Renal cortical epithelial cell (primary cell): ENCODE results near the gene LRIT1. TPM values are rescaled to one million over a fixed set of nuclear protein-coding genes. Genes with fewer than 3 reads are reported as not detected.
"Not testable (repeated sequence)": the region's sequence is repeated elsewhere in the genome, so short reads cannot be mapped to it uniquely, and the experiment has no call there.

Experiments used
- DNase-seq: peaks from one replicate; pipeline ENCODE4 v3.0.0-alpha.2; 2011; ENCODE audit warnings: low read depth
- total RNA-seq: library from RNA; depleted of rRNA; stranded (reverse); fragments of >200 nt; gene quantifications from 2 replicates; pipeline ENCODE4 v1.2.3, GENCODE V29; 2014

The LRIT1 gene, protein sequence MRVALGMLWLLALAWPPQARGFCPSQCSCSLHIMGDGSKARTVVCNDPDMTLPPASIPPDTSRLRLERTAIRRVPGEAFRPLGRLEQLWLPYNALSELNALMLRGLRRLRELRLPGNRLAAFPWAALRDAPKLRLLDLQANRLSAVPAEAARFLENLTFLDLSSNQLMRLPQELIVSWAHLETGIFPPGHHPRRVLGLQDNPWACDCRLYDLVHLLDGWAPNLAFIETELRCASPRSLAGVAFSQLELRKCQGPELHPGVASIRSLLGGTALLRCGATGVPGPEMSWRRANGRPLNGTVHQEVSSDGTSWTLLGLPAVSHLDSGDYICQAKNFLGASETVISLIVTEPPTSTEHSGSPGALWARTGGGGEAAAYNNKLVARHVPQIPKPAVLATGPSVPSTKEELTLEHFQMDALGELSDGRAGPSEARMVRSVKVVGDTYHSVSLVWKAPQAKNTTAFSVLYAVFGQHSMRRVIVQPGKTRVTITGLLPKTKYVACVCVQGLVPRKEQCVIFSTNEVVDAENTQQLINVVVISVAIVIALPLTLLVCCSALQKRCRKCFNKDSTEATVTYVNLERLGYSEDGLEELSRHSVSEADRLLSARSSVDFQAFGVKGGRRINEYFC
- total RNA-seq: not detected in 2 replicates

DNA sequence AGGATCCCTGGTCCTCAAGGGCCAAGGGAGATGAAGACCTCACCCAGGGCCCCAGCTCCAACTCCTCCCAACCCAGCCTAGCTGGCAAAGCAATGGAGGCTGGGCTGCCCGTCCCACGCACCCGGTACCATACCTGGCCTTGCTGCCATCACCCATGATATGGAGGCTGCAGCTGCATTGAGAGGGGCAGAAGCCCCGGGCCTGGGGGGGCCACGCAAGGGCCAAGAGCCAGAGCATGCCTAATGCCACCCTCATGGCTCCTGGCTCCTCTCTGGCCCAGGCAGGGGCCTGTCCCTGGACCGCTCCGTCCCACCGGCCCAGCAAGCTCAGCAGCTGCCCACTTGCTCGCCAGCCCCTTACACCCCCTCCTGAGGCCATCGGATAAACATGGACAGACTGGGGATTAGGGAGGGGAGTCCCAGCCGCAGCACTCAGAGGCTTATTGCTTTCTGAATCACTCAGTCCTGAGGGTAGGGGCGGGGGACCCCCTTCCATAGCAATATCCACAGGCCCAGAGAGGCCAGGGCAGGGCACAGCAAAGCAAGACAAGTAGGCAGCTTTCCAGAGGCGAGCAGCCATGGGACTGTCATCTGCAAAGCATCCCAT is at the start of gene LRIT1:
TSS of gene LRIT1 (minus strand) at position 362 of the 606 bp plus-strand sequence. CDS start at position 255, 107 bp downstream.
- no peak for DNase-seq

DNA sequence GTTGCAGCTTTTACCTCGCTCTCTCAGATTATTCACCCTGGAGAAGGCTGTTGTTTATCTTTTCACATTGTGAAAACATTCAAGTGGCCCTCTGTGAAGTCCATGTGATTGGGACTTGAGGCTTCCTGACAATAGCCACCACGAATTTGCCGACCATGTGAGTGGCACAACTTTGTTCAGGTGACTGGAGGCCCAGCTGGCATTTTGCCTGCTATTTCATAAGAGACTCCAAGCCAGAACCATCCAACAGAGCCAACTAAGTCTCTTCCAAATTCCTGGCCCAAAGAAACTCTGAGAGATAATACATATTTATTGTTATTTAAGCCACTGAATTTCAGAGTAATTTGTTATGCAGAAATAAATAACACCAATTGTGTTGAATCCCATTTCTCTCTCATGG is 48.9 kb upstream of the LRIT1 start:
- no peak for DNase-seq

DNA sequence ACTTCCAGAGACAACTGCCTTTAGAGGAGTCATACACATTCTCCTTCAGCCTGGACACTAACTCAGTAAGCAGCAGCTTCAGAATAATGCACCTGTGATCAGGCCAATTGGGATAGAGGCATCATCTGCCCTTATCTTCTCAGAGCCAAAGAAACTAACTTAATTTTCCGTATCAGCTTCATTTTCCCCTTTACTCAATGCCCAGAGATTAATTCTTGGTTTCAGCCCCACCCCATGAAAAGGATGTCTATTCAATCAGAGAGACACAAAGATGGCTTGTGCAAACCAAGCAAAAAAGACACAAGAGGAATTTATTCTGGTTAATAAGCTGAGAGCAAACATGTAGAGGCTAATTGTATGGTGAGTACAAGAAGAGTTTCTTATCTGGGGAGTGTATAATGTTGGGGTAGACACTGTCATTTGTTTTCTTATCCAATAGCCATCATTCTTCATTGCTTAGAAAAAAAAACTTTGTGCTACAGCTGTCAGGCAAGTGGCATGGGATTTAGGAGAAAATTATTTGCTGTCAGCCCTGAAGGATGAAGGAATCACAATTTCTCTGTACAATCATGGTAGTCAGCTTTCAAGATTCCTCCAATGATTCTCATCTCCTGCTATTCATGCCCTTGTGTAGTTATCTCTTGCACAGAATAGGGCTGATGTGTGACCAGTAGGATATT is 48.3 kb upstream of the LRIT1 start:
- no peak for DNase-seq

DNA sequence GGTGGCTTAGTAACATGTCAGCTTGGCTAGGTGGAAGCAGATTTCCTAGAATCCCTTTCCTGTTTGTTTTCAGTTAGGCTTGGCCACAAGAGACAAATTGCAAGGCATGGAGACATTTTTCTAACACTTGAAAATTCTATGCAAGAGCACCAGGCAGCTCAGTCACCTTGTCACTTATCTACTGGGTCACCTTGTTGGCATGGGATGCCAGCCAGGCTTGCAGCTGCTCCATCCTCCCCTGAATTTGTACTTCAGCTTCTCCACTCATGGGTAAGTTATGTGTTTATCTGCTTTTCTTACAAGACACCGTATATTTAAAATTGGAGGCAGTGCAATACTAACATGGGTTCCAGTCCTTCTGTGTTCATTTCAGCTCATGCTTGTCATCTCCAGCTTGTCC is 46.8 kb upstream of the LRIT1 start:
- no peak for DNase-seq

DNA sequence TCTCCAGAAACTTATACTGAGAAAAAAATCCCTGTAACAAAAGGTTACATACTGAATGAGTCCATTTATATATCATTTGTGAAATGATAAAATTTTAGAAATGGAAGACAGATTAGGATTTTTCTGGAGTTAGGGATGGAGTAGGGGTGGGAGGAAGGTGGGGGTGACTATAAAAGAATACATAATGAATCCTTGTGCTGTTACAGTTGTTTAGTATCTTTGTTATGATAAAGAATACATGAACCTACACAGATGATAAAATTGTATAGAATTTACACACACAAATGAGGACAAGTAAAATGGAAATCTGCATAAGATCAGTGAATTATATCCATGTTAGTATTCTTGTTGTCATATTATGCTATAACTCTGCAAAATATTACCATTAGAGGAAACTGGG is 45.3 kb upstream of the LRIT1 start:
- DNase-seq: no peak

DNA sequence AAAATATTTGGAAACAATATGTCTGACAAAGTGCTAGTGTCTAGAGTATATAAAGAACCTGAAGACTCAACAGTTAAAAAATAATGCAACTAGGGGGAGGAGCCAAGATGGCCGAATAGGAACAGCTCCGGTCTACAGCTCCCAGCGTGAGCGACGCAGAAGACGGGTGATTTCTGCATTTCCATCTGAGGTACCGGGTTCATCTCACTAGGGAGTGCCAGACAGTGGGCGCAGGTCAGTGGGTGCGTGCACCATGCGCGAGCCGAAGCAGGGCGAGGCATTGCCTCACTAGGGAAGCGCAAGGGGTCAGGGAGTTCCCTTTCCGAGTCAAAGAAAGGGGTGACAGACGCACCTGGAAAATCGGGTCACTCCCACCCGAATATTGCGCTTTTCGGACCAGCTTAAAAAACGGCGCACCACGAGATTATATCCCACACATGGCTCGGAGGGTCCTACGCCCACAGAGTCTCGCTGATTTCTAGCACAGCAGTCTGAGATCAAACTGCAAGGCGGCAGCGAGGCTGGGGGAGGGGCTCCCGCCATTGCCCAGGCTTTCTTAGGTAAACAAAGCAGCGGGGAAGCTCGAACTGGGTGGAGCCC is 38.6 kb upstream of the LRIT1 start:
- DNase-seq: not testable (repeated sequence)

DNA sequence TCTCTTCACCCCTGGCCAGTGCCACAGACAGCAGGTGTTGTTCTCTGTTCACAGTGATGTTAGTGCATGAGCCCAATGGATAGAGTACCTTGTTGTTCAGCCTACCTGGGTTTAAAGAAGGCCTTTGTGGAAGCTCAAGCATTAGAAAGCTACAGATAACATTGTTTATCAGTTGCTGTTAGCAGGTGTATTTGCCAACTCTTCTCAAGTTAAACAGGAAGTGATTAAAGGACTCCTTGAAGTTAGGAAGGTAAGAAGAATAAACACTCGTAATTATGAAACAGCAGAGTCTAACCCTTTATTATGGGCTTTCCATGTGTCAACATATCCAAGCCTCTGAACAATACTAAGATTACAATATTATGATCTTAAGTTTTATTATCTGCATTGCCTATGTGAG is 29.4 kb upstream of the LRIT1 start:
- DNase-seq: no peak

DNA sequence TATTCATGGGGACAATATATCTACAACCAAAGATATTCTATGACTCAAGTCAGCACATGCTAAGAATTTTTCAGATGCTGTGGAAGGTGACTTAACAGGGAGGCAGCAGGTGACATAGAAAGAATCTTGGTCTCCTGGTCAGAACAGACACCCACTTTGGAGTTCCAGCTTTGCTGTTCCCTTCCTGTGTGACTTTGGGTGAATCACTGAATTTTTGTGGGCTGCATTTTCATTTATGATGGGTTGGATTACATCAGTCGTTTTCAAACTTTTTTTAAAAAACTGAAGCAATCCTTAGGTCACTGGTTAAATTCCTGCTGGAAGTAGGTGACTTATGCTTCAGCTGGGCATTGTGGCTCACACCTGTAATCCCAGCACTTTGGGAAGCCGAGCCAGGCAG is 28.4 kb upstream of the LRIT1 start:
- DNase-seq: peak; percentile 82

DNA sequence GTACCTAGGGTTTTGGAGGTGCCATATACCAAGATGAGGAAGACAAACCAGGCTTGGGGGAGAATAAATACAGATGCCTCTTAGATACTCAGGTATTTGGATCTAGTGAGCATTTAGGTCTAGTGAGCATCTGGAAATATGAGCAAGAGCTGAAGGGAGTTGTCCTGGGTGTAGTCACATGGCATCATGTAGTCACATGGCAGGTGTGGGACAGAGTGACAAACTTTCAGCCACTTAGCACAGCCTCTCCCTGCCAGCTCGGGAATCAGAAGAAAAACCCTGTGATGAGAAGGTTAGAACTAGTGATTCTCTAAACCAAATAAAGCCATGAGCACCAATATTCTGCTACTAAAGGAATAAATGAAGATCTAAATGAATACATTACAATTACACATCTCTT is 27.8 kb upstream of the LRIT1 start:
- no peak for DNase-seq

DNA sequence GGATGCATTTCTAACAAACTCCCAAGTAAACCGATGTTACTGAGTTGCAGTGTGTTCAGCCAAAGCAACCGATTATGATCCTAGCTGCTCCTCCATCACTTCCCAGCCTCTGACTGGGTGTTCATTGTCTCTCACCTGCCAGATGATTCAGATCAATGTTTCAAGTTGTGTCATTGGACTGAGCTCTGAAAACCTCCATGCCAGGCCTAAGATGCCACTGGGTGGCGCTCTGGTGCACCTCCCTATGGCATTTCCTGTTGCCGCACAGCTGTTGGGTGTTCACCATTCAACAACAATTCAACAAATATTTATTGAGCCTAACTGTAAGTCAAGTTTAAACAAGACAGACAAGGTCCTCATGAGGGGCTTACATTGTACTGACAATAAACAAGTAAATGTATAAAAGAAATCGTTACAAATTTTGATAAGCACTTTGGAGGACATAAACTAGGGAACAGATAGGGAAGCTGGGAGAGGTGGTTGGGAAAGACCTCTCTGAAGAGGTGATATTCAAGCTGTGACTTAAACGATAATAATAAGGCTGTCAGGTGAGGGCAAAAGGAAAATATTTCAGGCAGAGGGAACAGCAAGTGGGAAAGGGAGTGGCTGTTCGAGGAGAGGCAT is 26.3 kb upstream of the LRIT1 start:
- DNase-seq: peak; percentile 53

DNA sequence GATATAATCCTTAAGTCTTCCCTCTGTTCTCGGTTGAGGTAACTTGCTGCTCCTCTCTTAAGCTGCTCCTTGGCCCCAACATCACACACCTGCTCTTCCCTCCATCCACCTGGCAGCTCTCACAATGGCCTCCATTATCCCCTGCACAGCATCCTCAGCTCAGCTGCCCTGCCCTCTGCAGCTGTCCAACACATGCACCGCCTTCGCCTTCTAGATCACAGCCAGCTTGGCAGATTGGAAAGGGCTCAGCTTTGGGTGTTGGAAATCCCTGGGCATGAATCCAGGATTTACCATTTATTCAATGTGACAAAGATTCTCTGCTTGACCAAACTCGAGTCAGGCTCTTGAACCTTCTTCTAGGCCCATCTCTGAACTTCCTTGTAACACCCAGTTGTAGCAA is 24.1 kb upstream of the LRIT1 start:
- DNase-seq: no peak

DNA sequence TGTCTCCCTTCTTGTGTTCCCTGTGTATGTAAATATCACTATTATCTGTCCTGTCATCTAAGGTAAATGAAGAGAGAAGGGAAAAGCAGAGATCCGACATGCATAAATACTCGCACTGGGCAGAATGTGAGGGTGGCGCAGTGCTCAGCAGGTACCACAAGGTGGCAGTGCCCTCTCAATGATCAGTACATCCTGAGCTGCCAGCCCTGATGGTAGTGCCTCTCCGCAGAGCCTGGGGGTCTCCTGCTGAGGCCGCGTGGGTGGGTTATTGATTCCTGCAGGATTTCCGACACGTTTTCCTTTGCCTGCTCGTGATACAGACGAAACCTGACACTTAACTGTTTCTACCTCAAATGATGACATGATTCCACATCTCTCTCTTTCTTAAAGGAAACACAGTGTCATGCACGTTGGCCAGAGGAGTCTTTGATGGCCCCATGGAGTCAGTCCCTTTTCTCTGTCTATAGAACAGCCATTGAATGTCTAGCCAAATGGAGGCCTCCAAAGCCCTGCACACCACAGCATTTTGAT is 23.3 kb upstream of the LRIT1 start:
- DNase-seq: peak; percentile 36

DNA sequence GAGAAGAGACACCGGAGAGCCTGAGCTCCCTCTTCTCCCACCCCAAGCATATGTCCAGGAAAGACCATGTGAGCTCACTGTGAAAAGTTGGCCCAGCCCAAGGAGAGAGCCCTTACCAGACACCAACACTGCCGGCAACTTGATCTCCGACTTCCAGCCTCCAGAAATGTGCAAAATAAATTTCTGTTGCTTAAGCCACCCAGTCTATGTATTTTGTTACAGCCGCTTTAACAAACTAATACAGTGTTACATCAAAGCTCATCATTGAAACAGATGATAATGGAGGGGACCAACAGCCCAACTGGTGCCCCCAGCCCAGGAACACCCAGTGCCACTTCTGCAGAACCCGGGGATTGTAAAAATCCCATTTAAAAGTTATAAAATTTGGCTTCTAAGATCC is 22.4 kb upstream of the LRIT1 start:
- DNase-seq: no peak

DNA sequence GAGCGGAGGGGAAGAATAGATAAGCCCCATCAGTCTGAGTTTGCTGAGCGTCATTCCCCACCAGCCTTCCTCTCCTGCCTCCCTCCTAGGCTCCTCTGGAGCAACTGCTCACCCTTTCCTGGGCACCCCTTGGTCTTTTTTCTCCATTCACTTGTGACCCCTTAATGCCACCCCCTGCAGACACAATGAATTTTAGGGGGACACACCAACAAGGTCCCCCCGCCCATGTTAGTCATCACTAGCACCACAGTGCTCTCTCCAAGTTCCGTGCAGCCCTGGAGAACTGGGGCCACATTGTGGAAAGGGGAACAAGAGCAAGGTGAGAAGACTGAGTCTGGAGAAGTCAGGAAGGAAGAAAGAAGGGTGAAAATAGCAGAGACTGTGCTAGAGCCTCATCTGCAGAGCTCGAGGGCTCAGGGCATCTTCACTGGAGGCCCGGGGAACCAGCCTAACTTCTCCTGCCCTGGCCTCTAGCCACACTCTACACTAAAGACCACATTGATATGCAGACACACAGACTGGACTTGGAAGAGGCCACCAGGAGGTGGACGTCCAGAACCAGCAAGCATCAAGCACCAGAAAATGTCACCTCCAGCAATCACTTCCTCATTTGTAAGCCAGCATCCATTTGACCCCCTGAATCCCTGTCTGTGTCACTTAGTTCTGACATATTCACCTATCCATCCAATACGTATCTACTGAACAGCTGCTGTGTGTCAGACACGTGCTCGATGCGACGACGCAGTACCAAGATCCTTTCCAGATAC is 21.0 kb upstream of the LRIT1 start:
- DNase-seq: no peak

DNA sequence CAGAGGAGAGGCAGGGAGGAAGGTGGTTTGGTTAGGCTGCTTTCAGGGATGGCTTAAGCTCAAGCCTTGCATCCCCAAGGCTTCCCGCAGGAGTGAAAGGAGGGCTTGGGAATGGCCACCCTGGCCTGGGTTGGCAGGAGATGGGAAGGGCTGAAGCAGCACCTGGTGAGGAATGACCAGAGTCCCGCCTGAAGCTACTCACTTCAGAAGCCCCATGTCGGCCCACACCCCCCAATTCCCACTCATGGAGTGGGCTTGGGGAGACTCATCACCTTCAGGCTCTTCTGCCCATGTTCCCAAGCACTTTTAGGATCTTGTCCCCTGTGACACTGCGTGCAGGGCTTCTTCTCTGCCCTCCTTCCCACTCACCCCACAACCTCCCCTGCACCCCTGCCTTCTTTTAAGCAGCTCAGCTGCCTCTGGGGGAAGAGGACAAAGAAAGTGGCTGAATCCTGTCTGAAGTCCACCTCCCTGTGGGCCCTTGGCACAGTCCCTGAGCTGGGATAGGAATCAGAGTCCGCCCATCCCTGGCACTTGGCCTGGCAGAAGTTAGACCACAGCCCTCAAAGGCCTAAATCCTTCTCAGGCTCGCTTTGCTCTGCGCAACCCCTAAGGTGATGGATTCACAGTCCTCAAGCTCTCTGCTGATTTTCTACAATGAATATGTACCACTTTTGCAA is 20.0 kb upstream of the LRIT1 start:
- no peak for DNase-seq

DNA sequence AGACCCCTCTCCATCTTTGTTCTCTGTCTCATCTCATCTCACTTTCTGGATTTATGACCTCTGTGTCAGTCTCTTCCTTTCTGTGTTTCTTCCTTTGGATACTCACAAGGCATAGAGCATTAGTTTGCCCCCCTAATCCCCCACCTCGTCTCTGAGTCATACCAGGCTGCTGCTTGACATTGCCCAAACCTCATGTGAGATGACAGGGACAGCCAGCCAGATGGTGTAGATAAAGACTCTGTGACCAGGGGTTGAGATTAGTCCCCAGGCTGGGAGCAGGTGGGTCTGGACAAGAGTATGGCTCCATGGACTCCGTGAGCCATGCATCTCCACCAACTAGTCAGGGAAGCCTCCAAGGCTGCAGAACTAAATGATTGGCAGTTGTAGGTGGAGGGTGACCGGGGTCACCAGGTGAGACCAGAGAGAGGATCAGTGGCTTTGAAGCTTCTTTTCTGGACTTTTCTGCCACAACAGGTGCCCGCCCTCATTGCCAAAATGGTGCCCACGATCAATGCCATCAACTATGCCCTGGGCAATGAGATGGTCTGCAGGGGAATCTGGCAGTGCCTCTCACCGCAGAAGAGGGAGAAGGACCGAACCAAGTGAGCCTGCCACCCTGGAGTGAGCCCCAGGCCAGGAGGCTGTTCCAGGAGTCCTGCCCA is 16.8 kb upstream of the LRIT1 start:
- no peak for DNase-seq

DNA sequence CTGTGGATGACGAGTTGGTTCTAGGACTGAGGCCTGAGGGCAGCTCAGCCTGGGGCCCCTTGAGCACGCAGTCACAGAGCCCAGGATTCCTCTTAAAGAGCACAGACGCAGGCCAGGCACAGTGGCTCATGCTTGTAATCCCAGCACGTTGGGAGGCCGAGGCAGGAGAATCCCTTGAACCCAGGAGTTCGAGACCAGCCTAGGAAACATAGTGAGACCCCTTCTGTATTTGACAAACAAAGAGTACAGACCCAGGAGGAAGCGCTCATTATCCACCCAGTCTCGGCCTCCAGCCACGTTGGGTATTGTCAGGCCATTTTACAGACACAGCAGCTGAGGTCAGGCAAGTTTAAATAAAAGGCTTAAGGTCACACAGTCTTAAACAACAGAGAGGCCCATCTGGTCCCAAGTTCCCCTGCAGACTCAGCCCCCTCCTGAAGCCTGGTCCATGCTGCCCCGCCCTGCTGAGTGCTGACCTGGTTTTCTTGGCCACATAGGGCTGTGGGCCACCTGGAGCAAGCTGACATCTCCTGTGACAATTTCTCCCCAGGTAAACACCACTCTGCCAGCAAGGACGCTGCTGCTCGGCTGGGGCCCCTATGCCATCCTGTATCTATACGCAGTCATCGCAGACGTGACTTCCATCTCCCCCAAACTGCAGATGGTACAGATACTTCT is 16.1 kb upstream of the LRIT1 start:
- no peak for DNase-seq

DNA sequence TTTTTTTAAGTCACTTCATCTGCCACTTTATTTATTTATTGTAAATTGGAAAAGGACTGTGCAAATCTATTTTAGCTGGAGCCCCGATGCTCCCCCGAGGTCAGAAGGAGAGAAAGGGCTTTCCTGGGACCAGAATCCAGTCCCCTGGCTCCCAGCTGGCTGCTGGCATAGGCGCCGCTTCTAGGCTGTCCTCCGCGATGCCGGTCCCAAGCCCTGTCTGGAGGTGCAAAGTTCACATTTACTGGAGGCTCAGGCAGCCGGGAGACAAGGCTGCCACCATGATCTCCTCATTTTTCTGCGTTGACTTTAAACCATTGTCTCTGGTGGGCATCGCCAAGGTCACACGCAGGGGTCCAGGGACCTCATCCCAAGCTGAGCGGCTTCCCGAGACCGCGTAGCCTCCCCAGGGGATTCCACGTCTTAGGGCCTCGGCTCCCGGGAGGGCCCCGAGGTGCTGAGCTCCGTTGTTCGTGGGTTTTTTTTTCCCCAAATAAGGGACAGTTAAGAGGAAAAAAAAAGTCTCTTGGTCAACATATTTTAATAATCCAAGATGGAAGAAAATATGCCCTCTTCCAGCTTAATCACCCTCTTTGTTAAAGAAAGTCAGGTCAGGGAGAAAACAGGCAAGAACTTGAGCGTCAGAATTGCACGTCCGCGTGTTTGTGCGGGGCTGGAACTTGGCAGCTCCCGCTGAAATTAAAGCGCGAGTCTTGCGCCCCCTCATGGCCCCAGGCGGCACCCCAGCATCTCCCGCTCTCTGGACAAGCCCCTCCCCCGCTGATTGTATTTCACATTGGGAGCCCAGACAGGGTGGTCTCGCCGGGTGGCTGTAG is 15.4 kb upstream of the LRIT1 start:
- DNase-seq: peak; percentile 7
